SHP77 (cell line): ENCODE data around the gene HSPG2.
A peak's percentile ranks its signal among the peaks of the same experiment; 100 is the strongest.
"Not testable (repeated sequence)": the region's sequence is repeated elsewhere in the genome, so short reads cannot be mapped to it uniquely, and the experiment has no call there.

Experiments used
- DNase-seq, 2 experiments: peaks; one replicate each; lab custom pipeline; 2025; lab: John Stamatoyannopoulos, UW

HSPG2 gene

DNA sequence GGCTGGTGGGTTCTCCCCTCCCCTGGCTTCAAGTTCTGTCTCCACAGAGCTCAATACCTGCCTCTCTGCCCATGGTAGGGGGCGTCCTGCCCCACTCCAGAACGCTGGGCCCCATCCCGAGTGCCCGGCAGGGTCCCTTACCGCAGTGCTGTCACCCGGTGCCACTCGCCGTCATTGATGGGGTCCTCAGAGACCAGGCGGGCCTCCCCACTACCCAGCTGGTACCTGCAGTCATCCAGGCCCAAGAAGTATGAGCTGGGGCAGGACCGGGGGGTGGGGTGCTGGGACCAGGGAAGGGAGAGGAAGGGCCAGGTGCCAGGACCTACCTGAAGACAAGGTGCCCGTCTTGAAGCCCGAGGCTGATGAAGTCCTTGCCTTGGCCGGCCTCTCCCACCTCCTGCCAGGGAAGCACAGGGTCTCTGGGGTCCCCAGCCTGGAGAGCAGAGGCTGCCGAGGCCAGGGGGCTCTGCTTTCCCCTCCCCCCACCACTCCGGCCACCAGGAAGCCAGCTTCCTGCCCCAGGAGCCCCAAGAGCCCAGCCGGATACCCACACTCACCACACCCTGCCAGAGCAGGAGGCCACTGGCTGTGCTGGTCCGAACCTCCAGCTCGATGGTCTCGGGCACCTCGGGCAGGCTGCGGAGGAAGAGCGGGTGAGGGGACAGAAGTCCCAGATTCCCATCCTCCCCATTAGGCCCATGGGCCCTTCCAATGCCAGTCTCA is 113.0 kb downstream of the HSPG2 start:
- DNase-seq = no peak

DNA sequence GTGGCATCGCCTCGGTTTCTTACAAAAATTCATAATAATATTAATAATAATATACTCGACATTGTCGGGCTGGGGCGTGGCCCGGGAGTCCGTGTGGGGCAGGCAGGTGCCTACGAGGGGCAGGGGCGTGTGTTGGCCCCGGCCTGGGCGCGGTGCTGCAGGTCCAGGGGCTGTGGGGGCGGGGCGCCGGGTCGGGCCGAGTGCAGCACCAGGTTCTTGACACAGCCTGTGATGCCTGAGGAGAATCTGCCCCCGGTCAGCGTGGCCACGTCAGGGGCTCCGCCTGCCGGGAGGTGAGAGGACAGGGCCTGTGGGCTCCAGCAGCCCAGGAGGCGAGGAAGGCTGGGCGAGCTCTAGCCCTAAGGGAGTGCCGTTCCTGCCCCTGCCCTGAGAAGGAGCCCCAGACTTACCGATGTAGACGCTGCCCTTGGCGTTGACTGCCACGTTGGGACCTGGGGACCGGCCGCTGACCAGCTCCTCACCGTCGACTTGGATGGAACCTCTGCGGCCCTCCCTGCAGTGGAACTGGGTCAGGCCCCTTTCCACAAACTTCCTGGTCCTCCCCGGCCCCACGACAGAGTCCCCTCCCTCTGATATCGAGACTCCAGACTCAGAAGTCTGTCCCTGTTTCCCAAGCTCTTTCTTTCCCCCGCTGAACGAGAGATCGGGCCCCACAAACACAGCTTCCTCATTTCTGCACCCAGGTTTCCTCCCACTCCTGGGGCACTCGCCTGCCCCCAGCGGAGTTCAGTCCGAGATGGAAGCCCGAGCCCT is 113.7 kb downstream of the HSPG2 start:
- no peak for DNase-seq

DNA sequence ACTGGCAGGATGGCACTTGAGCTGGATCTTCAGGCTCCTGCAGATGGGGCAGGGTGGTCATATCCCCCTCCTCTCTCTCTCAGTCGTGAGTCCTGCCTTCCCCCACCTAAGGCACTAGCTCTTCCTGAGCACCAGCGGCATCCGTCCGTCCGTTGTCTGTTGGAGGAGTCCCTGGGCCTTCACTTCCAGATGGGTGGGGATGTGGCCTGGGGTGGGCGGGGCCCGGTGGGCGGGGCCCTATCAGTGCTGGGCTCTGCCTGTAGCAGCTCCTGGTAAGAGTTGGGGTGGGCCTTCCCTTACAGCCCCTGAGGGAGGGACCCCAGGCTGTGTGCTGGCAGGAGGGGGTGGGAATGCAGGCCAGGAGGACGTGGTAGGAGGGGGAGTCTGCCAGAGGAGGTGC is 114.8 kb downstream of the HSPG2 start:
- no peak for DNase-seq

DNA sequence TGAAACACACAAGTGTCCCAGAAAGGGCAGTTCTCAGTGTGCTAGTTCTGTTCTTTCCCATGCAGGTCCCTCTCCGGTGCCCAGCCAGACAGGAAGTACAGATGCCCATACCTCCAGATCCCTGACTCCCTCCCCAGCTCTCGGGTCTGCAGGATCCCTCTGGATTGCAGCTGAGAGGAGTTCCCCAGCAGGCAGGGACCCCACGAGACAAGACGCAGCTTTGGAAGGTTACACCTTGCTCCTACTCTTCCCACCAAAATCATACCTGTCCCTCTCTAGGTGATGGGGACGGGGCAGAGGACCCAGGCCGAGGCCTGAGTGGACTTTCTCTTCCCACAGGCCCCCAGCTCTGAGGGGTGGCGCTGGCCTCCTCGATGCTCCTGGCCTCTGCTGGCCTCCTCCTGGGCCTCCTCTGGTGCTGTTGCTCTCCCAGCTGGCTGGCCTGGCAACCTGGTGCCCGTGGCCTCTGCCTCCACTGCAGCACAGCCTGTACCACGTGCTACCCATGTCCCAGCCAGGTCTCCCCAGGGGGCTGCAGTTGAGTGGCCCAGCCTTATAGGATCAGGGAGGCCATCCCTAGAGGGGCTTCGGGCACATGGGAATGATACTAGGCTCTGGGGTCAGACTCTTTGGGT is 115.6 kb downstream of the HSPG2 start:
- no peak for DNase-seq

DNA sequence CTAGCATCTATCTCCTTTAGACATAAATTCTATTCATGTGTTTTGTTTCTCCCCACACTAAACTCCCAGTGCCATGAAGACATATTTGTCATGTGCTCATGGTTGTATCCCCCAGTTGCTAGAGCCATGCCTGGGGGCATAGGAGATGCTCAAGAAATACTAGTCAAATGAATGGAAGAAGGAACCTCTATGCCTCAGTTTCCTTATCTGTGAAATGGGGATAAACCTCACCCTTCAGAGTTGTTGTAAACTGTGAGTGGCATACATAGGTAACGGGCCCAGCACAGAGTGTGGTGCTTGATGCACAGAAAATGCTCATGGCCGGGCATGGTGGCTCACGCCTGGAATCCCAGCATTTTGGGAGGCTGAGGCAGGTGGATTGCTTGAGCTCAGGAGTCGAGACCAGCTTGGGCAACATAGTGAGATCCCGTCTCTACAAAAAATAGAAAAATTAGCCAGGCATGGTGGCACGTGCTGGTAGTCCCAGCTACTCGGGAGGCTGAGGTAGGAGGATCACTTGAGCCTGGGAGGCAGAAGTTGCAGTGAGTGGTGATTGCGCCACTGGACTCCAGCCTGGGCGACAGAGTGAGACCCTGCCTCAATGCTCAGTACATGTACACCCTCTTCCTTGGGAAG is 116.4 kb downstream of the HSPG2 start:
- DNase-seq = no peak

DNA sequence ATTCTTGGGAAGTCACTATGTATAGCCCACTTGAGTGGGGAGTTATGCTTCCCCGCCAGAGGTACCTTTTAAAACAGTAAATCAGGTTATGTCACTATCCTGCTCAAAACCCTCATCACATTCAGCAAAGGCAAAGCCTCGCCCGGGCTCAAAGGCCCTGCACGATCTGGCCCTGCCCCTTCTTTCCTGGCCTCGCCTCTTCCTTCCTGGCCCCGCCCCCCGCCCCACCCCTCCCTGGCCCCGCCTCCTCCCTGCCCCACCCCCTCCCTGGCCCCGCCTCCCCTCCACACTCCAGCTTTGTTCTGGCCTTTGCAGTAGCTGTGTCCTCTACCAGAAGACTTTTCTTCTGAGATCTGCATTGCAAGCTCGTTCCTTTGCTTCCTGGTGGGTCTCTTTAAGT is 118.5 kb downstream of the HSPG2 start:
- DNase-seq = peak in 1 of 2 experiments; percentile 13

DNA sequence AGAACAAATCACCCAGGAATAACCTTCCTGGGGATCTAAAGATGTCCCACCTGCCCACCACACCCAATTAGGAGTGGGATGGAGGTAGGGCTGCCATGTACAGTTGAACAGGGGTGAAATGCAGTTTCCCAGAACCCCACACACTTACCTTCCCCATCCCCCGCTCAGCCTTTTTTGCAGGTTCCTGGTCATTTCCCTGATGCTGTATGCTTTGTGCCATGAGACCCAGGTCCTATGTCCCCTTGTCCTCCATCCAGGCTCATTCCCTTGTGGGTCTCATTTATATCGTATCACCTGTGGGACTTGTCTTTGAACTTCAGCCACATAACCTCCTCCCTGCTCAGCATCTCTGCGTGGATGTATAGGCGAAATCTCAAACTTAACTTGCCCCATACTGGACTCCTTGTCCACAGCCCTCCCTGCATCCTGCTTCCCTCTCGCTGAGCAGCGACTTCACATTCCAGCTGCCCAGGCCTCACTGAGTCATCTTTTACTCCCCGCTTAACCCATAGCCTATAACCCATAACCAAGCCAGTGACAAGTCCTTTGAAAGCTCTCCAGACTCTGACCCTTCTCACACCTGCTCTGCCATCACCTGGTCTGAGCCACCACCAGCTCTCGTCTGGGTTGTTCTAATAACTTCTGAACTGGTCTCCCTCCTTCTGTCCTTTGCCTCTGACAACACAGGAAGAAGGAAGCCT is 120.4 kb downstream of the HSPG2 start:
- DNase-seq = no peak

DNA sequence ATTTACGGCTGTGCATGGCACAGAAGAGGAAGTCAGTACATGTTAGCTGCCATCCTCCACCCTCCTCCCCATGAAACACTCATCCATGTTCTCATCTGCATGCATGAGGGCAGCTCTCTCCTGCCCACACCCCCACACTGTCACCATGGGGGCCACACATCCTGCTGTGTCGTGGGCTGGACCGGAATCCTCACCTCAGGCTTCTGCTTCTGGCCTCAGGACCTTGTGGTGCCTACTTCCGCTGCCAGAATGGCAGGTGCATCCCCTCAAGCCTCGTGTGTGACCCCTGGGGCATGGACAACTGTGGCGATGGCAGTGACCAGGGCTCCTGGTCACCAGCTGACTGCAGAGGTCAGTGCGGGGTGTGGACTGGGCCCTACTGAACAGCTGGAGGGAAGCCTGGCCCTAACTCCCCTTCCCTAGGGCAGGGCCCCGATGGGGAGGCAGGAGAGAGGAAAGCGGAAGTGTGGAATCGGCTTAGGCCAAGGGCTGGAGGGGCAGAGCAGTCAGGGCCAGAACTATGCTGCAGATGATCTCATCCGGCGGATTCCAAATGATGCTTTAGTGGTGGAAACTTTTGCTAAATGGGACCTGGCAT is 121.3 kb downstream of the HSPG2 start:
- no peak for DNase-seq

DNA sequence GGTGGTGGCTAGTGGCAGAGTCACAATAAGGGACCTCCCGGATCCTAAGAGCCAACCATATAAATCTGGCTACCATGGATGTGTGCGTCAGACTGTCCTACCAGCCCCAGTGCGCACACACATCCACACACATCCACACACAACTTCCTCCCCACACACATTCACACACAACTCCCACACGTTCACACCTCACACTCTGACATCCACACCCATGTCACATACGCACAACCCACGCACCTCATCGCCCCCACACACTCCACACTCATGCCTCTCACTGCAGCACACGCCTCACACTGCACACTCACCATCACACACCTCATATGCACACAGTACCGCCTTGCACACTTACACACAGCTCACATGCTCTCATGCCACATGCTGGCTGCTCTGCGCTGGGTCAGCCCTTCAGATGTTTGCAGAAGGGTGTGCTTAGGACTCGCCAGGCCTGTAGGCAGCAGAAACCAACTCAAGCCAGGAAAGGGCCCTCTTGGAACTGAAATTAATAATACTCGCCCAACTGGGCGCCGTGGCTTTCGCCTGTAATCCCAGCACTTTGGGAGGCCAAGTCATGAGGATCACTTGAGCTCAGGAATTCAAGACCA is 122.0 kb downstream of the HSPG2 start:
- no peak for DNase-seq

DNA sequence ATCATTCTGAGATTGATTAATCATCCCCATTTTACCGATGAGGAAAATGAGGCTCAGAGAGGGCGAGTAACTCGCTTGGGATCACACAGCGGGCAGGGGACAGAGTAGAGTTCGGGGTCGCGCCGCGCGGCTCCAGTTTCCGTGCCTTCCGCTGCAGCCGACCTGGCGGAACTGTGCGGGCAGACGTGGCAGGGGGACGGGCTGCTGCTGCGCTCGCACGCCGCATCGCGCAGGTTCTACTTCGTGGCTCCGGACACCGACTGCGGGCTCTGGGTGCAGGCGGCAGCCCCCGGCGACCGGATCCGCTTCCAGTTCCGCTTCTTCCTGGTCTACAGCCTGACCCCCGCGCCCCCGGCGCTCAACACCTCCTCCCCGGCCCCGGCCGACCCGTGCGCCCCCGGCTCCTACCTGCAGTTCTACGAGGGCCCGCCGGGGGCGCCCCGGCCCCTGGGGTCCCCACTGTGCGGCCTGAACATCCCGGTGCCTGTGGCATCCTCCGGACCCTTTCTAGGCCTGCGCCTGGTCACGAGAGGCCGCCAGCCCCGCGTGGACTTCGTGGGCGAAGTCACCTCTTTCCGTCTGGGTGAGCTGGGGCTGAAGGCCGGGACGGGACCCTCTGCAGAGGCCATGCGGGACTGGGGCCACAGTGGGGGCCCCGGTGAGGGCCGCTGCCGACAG is 122.7 kb downstream of the HSPG2 start:
- no peak for DNase-seq

DNA sequence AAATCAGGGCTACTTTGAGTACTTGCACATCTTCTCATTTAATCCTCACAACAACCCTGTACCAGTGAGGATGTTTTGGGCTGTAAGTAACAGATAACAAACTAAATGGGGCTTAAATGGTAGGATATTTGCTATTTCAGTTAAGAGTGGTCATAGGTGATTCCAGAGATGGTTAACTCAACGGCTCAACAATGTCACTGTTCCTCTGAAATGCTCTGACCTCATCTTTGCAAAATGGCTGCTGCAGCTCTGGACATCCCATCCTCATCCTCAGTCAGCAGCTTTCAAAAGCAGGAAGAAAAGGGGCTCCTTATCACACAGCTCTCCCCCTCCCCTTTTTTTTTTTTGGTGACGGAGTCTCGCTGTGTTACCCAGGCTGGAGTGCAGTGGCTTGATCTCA is 123.6 kb downstream of the HSPG2 start:
- no peak for DNase-seq

DNA sequence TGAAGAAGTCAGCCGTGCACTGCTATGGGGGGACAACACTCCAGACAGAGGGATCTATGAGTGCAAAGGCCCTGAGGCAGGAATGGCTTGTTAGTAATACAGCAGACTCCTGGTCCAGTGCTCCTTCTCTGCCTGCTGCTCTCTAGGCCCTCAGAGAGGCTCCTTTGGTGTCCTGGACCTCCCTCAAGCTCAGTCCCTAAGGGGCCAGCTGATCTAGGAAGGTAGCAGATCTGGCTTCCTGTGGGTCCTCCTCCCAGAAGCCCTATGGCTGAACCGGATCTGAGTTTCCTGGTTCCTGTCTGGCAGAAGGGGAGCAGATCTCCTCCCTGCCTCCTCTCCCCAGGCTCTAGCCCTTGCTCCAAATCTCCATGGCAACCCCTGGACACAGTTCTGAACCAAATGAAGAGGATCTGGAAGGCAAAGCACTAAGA is 125.2 kb downstream of the HSPG2 start, which contains the start of gene LDLRAD2:
LDLRAD2 (plus strand) TSS at position 391 of the 431 bp plus-strand sequence. CDS start 187 bp downstream, outside the sequence.
- no peak for DNase-seq

DNA sequence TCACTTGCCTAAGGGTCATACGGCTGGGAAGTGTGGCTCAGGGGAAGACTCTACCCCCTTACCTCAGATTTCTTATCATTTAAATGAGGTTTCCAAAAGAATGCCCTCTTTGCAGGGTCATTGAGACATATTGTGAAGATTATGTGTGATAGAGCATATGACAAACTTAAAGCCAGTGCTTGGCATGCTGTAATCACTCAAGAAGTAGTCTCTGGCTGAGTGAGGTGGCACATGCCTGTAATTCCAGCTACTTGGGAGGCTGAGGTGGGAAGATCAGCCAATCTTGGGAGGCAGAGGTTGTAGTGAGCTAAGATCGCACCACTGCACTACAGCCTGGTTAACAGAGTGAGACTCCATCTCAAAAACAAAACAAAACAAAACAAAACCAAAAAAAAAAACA is 132.6 kb downstream of the HSPG2 start:
- DNase-seq = no peak

DNA sequence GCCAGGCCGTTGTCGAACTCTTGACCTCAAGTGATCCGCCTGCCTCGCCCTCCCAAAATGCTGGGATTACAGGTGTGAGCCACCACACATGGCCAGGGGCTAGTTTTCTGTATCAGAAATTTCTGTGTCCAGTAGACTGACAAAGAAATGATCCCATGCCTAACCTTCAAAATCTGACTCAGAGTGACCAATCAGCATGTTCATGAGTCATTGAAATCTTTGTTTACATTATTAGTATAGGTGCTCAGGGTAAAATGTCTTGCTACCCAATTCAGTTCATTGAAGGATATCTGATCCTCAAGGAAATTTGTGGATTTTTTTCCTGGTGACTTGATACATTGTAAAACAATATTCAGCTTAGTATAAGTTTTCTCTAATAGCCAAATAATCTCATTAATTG is 136.0 kb downstream of the HSPG2 start:
- DNase-seq = no peak

DNA sequence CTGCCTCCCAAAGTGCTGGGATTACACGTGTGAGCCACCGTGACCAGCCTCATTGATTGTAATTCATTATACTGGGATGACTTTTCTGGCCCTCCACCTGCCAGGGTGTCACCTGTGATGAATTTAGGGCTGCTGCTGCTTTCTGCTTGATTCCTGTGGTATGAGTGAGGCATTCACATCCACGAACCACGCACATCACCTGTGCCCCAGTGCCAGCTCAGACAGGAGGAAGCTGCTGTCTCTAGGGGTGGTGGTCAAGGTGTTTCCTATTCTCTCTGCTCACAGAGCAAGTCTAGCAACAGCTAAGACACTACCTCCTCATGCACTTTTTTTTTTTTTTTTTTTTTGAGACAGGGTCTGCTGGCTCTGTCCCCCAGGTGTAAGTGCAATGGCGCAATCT is 137.4 kb downstream of the HSPG2 start:
- no peak for DNase-seq

DNA sequence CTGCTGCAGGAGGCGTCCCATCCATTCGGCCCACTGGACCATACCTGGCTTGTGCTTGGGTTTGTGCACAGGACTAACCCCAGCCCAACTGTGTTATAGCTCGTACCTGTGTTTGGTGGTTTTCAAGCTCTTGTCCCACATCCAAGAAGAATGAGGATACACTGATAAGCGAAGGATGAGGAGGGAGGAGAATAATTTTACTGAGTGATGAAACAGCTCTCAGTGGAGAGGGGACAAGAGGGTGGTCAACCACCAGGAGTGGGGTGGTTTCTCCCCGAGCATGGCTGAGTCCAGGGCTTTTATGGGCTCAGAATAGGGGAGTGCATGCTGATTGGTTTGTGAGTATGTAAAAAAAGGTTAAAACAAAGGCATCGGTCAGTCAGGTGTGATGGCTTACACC is 142.0 kb downstream of the HSPG2 start:
- DNase-seq = no peak

DNA sequence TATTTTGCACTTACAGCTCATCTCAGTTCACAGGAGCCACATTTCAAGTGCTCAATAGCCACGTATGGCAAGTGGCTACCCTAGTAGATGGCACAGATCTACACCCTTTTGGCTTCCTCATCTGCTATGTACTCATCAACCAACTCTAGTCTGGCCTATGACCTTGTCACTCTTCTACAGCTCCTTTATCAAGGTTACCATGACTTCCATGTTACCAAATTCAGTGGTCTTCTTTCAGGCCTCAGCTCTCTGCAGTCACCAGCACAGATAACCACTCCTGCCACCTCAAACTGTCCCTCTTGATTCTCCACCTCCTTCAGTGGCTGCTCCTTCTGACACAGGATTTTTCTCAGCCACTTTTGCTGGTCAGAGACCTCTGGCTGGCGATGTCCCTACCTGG is 142.5 kb downstream of the HSPG2 start:
- DNase-seq = no peak

DNA sequence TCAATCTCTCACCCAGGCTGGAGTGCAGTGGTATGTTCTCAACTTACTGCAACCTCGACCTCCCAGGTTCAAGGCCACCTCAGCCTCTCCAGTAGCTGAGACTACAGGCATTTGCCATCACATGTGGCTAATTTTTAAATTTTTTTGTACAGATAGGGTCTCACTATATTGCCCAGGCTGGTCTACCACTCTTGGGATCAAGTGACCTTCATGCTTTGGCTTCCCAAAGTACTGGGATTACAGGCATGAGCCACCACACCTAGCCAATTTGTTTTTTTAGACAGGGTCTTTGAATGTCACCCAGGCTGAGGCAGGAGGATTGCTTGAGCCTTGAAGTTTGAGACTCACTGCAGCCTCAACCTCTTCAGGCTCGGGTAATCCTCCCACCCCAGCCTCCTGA is 144.0 kb downstream of the HSPG2 start:
- no peak for DNase-seq

DNA sequence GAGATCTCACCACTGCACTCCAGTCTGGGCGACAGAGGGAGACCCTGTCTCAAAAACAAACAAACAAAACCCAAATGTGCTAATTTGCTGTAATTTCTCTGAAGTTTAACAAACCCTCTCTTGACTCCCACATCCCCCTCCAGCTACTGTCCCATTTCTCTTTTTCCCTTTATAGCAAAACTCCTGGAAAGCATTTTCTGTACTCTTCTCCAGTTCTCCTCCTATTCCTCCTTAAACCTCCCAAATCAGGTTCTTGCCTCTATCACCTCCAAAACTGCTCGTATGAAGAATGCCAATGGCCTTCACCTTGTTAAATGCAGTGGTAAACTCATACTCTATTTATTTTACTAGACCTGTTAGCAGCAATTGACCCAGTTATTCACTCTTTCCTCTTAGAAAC is 150.5 kb downstream of the HSPG2 start:
- no peak for DNase-seq

DNA sequence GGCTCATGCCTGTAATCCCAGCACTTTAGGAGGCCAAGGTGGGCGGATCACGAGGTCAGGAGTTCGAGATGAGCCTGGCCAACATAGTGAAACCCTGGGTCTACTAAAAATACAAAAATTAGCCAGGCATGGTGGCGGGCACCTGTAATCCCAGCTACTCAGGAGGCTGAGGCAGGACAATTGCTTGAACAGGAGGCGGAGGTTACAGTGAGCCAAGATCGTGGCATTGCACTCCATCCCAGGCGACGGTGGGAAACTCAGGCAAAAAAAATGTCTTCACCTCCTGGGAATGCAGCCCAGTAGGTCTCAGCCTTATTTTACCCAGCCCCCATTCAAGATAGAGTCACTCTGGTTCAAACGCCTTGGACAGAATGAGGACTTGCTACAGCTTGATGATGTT is 151.3 kb downstream of the HSPG2 start:
- not testable (repeated sequence) for DNase-seq
